HG03103 (cell line): ENCODE results near the gene CST9L.
A peak's percentile ranks its signal among the peaks of the same experiment; 100 is the strongest.

Experiments
- ATAC-seq: cut with Tn5 transposase; IDR thresholded peaks from one replicate; pipeline ENCODE4 v1.9.1; 2021; ENCODE audit warnings: low read depth; ENCODE audit not compliant: unreplicated experiment

The CST9L gene, protein sequence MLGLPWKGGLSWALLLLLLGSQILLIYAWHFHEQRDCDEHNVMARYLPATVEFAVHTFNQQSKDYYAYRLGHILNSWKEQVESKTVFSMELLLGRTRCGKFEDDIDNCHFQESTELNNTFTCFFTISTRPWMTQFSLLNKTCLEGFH

GRCh38 chr20:23568320-23568970 is at the start of gene CST9L:
TSS of gene CST9L (minus strand) at chr20:23568484. CDS start at chr20:23568450, 34 bp downstream.
- no peak for ATAC-seq

DNA sequence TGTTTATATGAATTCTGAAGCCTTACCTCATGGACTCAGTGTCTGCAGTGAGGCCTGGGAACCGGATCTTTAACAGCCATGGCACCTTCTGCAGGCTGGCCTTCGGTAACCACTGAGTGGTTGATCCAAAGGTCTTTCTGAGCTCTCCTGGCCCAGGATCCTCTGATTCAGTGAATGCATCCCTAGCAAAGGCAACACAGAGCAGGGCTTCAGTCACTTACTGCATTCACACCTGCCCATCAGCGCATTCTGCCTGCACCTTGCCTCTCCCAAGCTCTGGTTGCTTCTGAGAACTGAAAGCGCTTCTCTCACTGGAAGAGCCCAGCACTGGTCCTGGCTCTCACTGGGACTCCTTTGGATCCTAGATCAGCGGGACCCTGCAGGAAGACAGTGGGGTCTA is 45.9 kb upstream of the CST9L start:
- no peak for ATAC-seq

GRCh38 chr20:23613676-23614075 is 45.4 kb upstream of the CST9L start:
- ATAC-seq = no peak

- no peak for ATAC-seq
Observed at GRCh38 chr20:23612396-23612795, 44.1 kb upstream of the CST9L start.

GRCh38 chr20:23609486-23610109 is 41.3 kb upstream of the CST9L start:
- ATAC-seq = no peak

GRCh38 chr20:23608251-23608846 is 40.1 kb upstream of the CST9L start:
- no peak for ATAC-seq

DNA sequence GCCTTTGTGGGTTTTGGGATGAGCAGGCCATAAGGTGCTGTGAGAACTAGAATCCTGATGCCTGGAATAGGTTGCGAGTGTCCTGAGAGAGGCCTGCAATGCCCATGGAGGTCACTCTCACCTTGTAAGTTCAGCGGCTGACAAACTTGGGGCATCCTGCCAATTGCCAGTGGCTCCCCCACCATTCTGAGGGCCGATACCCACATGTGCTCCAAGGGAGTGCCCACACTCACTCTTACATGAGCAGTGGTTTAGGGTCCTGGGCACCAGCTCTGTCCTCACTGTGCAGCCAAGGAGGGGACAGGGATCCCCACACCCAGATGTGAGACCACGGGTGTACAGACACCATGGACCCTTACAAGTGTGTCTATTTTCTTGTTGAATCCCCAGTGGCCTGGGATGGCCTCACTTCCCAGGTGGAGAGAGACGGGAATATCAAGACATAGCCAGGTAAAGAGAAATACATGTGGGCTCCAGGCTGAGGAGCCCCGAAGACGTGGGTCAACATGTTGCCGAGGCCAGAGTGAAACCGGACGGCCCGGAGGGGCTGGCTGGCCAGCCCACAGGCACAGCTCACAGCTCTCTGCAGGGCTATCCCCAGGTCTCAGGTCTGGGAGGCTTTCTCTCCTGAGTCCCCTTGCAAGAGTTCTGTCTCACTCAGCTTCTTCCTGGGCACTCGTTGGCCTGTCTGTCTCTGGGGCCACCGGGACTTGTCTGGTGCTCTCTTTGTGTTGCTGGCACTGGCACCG is 39.4 kb upstream of the CST9L start:
- ATAC-seq = no peak

DNA sequence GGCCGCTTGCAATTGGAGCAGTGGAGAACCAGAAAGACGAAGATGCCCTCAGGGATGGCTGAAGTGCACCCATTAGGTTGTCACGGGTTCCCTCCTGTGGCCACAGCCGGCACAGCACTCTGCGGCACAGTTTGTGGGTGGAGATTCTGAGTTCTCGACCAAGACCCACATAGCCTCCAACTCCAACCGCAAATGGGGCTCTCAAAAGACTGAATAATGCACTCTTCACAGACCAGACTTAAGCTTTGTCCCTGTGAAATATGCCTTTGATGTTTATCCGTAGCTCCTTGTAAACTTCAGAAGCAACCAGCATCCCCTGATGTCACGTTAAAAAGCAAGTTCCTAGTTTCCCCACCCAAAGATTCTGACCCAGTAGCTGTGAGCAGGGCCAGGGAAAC is 38.4 kb upstream of the CST9L start:
- peak; percentile 91 for ATAC-seq

DNA sequence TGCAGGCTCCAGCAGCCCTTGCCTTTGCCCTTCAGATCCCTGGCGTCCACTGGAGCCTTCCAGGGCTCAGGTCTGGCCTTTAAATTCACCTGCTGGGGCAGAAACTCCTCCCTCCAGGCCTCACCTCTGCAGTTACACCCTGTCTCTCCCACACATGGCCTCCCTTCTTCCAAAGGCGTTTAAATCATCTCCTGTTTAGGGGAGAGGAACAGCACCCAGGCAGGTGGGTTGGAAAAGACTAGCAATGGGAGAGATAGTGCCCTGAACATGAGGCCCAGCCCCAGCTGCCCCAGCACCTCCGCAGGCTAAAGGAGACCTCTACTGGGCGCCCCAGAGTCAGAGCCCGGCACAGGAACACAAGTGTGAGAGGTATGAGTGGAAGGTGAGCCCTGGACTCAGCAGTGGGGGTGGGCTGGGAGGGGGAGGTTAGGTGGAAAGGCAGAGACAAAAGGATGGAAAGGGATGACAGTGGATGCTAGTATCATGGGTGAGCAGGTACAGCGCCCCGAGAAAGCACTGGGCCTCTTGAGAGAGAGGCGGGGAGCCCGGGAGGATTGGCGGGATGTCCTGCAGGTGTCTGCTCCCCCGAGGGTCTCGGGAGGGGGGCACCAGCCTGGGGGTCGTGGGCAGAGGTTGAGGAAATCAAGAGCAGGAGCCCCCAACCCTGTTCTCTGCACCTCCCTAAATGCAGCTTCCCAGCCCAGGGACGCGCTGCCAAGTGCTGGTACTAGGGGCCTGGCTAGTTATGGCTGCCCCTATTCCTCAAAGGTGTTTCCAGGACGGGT is 37.8 kb upstream of the CST9L start, which contains the start of gene CST9:
Gene CST9, minus strand, starts transcription at position 51 of the 785 bp plus-strand sequence. CDS start 53 bp downstream, outside the sequence.
- ATAC-seq = no peak

GRCh38 chr20:23604306-23604705 is 36.0 kb upstream of the CST9L start:
- no peak for ATAC-seq

- ATAC-seq = no peak
Observed at GRCh38 chr20:23603321-23603720, 35.0 kb upstream of the CST9L start.

DNA sequence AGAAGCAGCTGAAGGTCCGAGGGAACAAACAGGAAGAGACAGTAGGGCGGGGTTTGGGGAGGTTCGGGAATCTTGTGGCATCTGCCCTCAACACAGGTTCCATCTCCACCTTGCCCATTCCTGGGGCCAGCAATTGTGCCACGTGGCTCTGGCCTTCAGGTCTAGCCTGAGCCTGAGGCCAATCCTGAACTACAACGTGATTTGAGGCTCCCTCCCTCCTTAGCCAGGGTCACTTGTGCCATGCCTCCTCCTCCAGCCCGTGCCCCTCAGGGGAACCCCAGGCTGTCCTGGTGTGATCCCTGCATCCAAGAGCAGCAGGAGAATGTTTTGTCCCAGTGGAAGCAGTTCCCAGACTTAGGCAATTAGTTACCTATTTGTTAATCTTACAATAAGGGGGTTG is 34.4 kb upstream of the CST9L start:
- ATAC-seq = no peak

- ATAC-seq = no peak
Observed at GRCh38 chr20:23602241-23602640, 34.0 kb upstream of the CST9L start.

DNA sequence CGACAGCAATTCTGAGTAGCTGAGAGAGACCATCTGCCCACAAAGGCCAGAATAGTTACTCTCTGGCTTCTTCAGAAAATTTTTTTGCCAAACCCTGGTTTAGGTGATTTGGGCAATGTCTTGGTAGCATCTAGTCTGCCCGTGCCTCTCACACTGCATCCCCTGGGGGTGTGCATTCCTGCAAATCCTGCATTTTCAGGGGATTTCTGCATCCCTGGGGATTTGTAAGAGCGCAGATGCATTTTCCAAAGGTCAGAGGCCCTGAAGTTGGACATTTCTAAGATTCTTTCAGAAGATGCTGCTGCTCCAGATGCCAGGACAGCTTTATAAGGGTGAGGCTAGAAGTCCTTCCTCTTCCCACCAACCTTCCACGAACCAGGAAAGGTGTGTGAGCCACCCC is 33.4 kb upstream of the CST9L start:
- no peak for ATAC-seq

GRCh38 chr20:23598481-23598880 is 30.2 kb upstream of the CST9L start:
- ATAC-seq = no peak

GRCh38 chr20:23596579-23597250 is 28.4 kb upstream of the CST9L start:
- no peak for ATAC-seq

DNA sequence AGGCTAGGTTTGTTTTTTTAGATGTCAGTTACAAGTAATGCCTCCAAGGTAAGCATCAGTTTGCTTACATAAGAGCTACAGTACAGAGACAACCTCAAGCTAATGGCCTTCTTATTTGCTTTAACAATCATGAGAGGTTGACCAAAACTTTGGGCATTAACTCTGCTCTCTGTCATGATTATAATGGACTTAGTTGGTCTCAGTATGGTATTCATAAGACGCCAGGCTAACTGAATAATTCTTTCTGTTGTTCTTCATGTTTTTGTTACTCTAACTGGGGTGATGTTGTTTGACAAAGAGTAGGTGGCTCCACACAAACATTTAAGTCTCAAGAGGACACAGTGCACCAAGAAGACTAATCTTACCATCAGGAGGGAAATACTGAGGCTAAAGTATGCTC is 27.7 kb upstream of the CST9L start:
- ATAC-seq = no peak

GRCh38 chr20:23588434-23589403 is 20.4 kb upstream of the CST9L start:
- ATAC-seq = no peak
